ENCODE measurements around the gene MCHR1. TPM values are rescaled to one million over a fixed set of nuclear protein-coding genes. Genes with fewer than 3 reads are reported as not detected.

Gene MCHR1
- total RNA-seq, 1 donor, result 0.43 TPM

- no peak for TF ChIP-seq CTCF (IDR thresholded peaks at IDR 0.05; ENCODE audit: insufficient read depth, low read depth, low read length)
- no peak for DNase-seq (ENCODE audit: low read depth)
- no peak overlapping the region for H3K4me3 ChIP-seq (ENCODE audit: low read depth, low read length)
These were observed 8.4 kb downstream of the MCHR1 start for GRCh38 chr22:40687706-40688105.

- no peak overlapping the region for H3K4me3 ChIP-seq (ENCODE audit: low read depth, low read length)
- TF ChIP-seq CTCF (IDR thresholded peaks at IDR 0.05; ENCODE audit: insufficient read depth, low read depth, low read length), result no peak
- DNase-seq (ENCODE audit: low read depth), result no peak
These were observed 11.1 kb downstream of the MCHR1 start for GRCh38 chr22:40690370-40690769.

- no peak for TF ChIP-seq CTCF (IDR thresholded peaks at IDR 0.05; ENCODE audit: insufficient read depth, low read depth, low read length)
- DNase-seq (ENCODE audit: low read depth), result no peak
- H3K4me3 ChIP-seq (ENCODE audit: low read depth, low read length), result no peak overlapping the region
These were observed 12.2 kb downstream of the MCHR1 start for GRCh38 chr22:40691532-40691931.

GRCh38 chr22:40694411-40694810 lies 15.1 kb downstream of the MCHR1 start:
- peak; percentile 41 for DNase-seq (ENCODE audit: low read depth)
- H3K4me3 ChIP-seq (ENCODE audit: low read depth, low read length), result no peak overlapping the region
- no peak for TF ChIP-seq CTCF (IDR thresholded peaks at IDR 0.05; ENCODE audit: insufficient read depth, low read depth, low read length)

- no peak for DNase-seq (ENCODE audit: low read depth)
These were observed 22.0 kb downstream of the MCHR1 start for GRCh38 chr22:40701274-40701673.

GRCh38 chr22:40703174-40703573 lies 23.9 kb downstream of the MCHR1 start:
- no peak for TF ChIP-seq CTCF (IDR thresholded peaks at IDR 0.05; ENCODE audit: insufficient read depth, low read depth, low read length)
- no peak for DNase-seq (ENCODE audit: low read depth)
- no peak overlapping the region for H3K4me3 ChIP-seq (ENCODE audit: low read depth, low read length)

More at GRCh38 chr22:40701274-40701673, 22.0 kb downstream of the MCHR1 start:
- no peak overlapping the region for H3K4me3 ChIP-seq (ENCODE audit: low read depth, low read length)
- no peak for TF ChIP-seq CTCF (IDR thresholded peaks at IDR 0.05; ENCODE audit: insufficient read depth, low read depth, low read length)

- H3K4me3 ChIP-seq (ENCODE audit: low read depth, low read length), result no peak overlapping the region
- DNase-seq (ENCODE audit: low read depth), result no peak
- no peak for TF ChIP-seq CTCF (IDR thresholded peaks at IDR 0.05; ENCODE audit: insufficient read depth, low read depth, low read length)
These were observed 24.5 kb downstream of the MCHR1 start for GRCh38 chr22:40703736-40704135.

Data from fibroblast of villous mesenchyme (primary cell).